Upper lobe of left lung (tissue), 6 donors: ENCODE measurements around the gene OR7A10. TPM values are rescaled to one million over a fixed set of nuclear protein-coding genes. Genes with fewer than 3 reads are reported as not detected.

ENCODE experiments used
- ATAC-seq, 2 donors: fragments of 200-7000 bp; cut with Tn5 transposase; one replicate each; pipeline ENCODE4 v1.9.1; 2022; ENCODE audit warnings: mild to moderate bottlenecking in 2 of 2, moderate library complexity in 2 of 2; ENCODE audit not compliant: low FRiP score in 2 of 2
- DNase-seq, 2 donors: peaks; one replicate each; pipeline ENCODE4 v3.0.0-alpha.2; 2019 to 2020
- H3K27ac ChIP-seq, 4 donors: fragments of 200-600 bp; sonication (generic); one replicate each; pipeline ENCODE4 v1.5.1; 2016 to 2019
- H3K27me3 ChIP-seq, 4 donors: fragments of 200-600 bp; sonication (generic); one replicate each; pipeline ENCODE4 v1.5.1; 2017 to 2019
- H3K36me3 ChIP-seq, 4 donors: fragments of 200-600 bp; sonication (generic); one replicate each; pipeline ENCODE4 v1.5.1; 2016 to 2019
- H3K4me1 ChIP-seq, 4 donors: fragments of 200-600 bp; sonication (generic); one replicate each; pipeline ENCODE4 v1.5.1; 2018 to 2019
- H3K4me3 ChIP-seq, 4 donors: fragments of 200-600 bp; sonication (generic); one replicate each; pipeline ENCODE4 v1.5.1; 2017 to 2019; ENCODE audit warnings: mild to moderate bottlenecking in 2 of 4, moderate library complexity in 1 of 4
- H3K9me3 ChIP-seq, 4 donors: fragments of 200-600 bp; sonication (generic); one replicate each; pipeline ENCODE4 v1.5.1; 2018 to 2019
- EP300 ChIP-seq, 4 donors: sonication (generic); formaldehyde crosslinking; IDR thresholded peaks; one replicate each; pipeline ENCODE4 v1.5.1; 2017; ENCODE audit warnings: antibody characterized with exemption in 4 of 4, control low read depth in 2 of 4
- POLR2A ChIP-seq, 4 donors: fragments of 450-650 bp; IDR thresholded peaks; one replicate each; pipeline ENCODE4 v1.5.1; 2016 to 2017; ENCODE audit warnings: antibody characterized with exemption in 4 of 4, mild to moderate bottlenecking in 2 of 4
- POLR2AphosphoS5 ChIP-seq, 2 donors: sonication (generic); formaldehyde crosslinking; IDR thresholded peaks; one replicate each; pipeline ENCODE4 v1.5.1; 2017; ENCODE audit warnings: antibody characterized with exemption in 2 of 2
- whole genome bisulfite sequencing, 2 donors: methylation state at CpG; one replicate each; pipeline ENCODE4 v1.1.5; 2017 to 2018; 5-methylcytosine and 5-hydroxymethylcytosine counted together
- total RNA-seq, 6 donors: library from RNA; depleted of rRNA in 4 of 6; stranded (reverse); fragments of >200 nt in 4 of 6; gene quantifications; one replicate each; pipeline versions ENCODE4 v1.1.0 to v1.2.1, GENCODE V29; 2016 to 2021
- TF ChIP-seq, protein P1 (sequence below), 6 experiments: fragments of 450-650 bp in 4 of 6; fragments of 200-600 bp in 2 of 6; sonication (generic) in 2 of 6; IDR thresholded peaks; one replicate each; pipeline ENCODE4 v1.5.1; 2016 to 2019; ENCODE audit warnings: antibody characterized with exemption in 6 of 6
- donor health status: DM: no; HTN: no; CAD: no; lungs with moderate emphysema.
- donor health status: DM: no; HTN: yes; CAD: no; lungs with severe emphysema.

Gene OR7A10
- total RNA-seq, 6 donors from 2014 or later = not detected

DNA sequence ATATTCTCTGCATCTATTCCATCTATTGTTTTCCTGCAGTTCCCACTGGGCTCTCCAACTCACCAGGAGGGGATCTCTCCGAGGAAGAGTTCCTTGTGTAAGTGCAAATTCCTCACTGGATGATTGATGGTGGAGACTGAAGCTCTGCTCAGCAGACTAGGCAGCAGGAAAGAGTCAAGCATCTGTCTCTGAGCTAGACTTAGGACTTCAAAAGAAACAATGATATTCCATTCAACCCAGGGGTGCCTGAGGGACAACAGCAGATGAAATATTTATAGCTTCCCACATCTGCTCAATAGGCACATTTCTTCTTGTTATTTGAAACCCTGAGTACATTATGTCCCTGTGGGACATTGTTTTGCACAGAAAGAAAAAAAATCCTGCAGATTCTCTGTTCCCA is 13.7 kb downstream of the OR7A10 start, which contains the start of the genes OR7A5 and OR7C1:
Gene OR7A5 (minus strand): TSS at position 175 of the 400 bp plus-strand sequence. CDS start 6,944 bp downstream, outside the sequence.
Gene OR7C1 (minus strand): TSS at position 175 of the 400 bp plus-strand sequence. CDS start 35,049 bp downstream, outside the sequence.
- no peak for ATAC-seq
- 19 to 29% methylated on average over 1 of the region's 1 CpG for WGBS, 2 donors
- Histone ChIP-seq H3K9me3 (no peaks in the 10 kb centered on the region), H3K27ac (no peak within 1 kb of the TSS), H3K36me3 (no peaks in the 10 kb centered on the region), H3K27me3 (no peaks in the 10 kb centered on the region), H3K4me3 (no peak within 1 kb of the TSS), H3K4me1 (no peaks in the 10 kb centered on the region)
- DNase-seq = no peak
- TF ChIP-seq, protein P1, sequence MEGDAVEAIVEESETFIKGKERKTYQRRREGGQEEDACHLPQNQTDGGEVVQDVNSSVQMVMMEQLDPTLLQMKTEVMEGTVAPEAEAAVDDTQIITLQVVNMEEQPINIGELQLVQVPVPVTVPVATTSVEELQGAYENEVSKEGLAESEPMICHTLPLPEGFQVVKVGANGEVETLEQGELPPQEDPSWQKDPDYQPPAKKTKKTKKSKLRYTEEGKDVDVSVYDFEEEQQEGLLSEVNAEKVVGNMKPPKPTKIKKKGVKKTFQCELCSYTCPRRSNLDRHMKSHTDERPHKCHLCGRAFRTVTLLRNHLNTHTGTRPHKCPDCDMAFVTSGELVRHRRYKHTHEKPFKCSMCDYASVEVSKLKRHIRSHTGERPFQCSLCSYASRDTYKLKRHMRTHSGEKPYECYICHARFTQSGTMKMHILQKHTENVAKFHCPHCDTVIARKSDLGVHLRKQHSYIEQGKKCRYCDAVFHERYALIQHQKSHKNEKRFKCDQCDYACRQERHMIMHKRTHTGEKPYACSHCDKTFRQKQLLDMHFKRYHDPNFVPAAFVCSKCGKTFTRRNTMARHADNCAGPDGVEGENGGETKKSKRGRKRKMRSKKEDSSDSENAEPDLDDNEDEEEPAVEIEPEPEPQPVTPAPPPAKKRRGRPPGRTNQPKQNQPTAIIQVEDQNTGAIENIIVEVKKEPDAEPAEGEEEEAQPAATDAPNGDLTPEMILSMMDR (IDR thresholded peaks at IDR 0.05) = no peak
- TF ChIP-seq POLR2A (IDR thresholded peaks at IDR 0.05) = no peak
- no peak for TF ChIP-seq POLR2AphosphoS5 (IDR thresholded peaks at IDR 0.05)
- no peak for TF ChIP-seq EP300 (IDR thresholded peaks at IDR 0.05)

DNA sequence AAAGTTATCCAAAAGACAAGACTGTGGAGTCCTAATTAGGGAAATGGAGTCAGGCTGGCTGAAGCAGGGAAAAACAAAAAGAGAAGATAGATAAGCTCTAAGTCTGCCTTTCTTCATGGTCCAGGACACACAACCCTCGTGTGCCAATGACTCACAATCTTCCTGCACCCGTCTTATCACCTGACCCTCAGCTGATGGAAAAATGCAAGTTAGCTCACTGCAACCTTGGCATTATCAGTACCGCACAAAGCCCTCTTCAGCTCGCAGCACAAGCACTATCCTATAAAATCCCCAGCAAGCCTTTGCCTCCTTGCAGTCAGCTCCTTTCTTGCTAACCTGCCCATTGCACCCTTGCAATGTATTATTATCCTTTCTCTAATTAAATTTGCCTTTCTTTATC is 18.0 kb downstream of the OR7A10 start:
- ATAC-seq = no peak
- no peaks in the 10 kb centered on the region for H3K36me3 ChIP-seq
- H3K4me3 ChIP-seq = no peak overlapping the region
- 69 to 72% methylated on average over 4 of the region's 4 CpGs for WGBS, 2 donors
- TF ChIP-seq, protein P1 (IDR thresholded peaks at IDR 0.05) = no peak
- TF ChIP-seq POLR2AphosphoS5 (IDR thresholded peaks at IDR 0.05) (no peak), EP300 (IDR thresholded peaks at IDR 0.05) (no peak), POLR2A (IDR thresholded peaks at IDR 0.05) (no peak)
- no peaks in the 10 kb centered on the region for H3K9me3 ChIP-seq
- H3K27ac ChIP-seq = no peak overlapping the region
- no peaks in the 10 kb centered on the region for H3K27me3 ChIP-seq
- DNase-seq = no peak
- H3K4me1 ChIP-seq = no peaks in the 10 kb centered on the region

DNA sequence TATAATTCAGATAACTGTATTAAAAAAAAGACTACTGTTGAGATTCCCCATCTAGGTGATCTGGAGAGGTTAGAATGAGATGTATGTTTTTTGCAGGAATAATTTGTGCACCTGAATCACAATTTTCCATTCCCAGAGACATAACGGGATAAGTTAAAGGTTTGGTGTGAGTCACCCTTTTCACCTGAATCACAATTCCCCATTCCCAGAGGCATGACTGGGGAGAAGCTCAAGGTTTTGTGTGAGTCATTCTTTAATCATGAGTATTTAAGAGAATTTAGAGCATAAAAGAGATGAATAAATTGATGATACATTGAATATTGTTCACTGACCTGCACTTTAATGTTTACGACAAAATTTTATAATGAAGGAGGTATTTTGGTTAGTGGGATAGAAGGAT is 22.7 kb downstream of the OR7A10 start:
- 86 to 95% methylated on average over 2 of the region's 2 CpGs for WGBS, 2 donors
- no peak for DNase-seq
- ATAC-seq = no peak
- Histone ChIP-seq H3K36me3 (no peaks in the 10 kb centered on the region), H3K4me1 (no peaks in the 10 kb centered on the region), H3K27ac (no peak overlapping the region), H3K27me3 (no peaks in the 10 kb centered on the region), H3K4me3 (no peak overlapping the region), H3K9me3 (no peaks in the 10 kb centered on the region)
- TF ChIP-seq POLR2AphosphoS5 (IDR thresholded peaks at IDR 0.05) (no peak), EP300 (IDR thresholded peaks at IDR 0.05) (no peak), POLR2A (IDR thresholded peaks at IDR 0.05) (no peak)
- TF ChIP-seq, protein P1 (IDR thresholded peaks at IDR 0.05) = no peak

DNA sequence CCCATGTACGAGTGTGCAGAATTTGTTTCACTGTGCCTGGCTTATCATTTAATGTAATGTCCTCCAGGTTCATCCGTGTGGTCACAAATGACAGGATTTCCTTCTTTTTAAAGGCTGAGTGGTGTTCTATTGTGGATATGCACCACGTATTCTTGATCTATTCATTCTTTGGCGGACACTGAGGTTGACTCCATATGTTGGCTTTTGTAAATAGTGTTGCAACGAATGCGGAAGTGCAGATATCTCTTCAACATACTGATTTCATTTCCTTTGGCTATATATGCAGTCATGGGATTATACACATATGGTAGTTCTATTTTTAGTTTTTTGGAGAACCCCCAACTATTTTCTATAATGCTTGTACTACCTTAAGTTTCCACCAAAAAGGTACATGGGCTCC is 26.8 kb downstream of the OR7A10 start:
- Histone ChIP-seq H3K9me3 (no peaks in the 10 kb centered on the region), H3K27me3 (no peaks in the 10 kb centered on the region), H3K36me3 (no peaks in the 10 kb centered on the region), H3K4me3 (no peak overlapping the region), H3K27ac (no peak overlapping the region), H3K4me1 (no peaks in the 10 kb centered on the region)
- TF ChIP-seq POLR2AphosphoS5 (IDR thresholded peaks at IDR 0.05) = no peak
- TF ChIP-seq POLR2A (IDR thresholded peaks at IDR 0.05) = no peak
- TF ChIP-seq, protein P1 (IDR thresholded peaks at IDR 0.05) = no peak
- TF ChIP-seq EP300 (IDR thresholded peaks at IDR 0.05) = no peak
- 38 to 58% methylated on average over 6 of the region's 6 CpGs for WGBS, 2 donors
- DNase-seq = no peak
- no peak for ATAC-seq

DNA sequence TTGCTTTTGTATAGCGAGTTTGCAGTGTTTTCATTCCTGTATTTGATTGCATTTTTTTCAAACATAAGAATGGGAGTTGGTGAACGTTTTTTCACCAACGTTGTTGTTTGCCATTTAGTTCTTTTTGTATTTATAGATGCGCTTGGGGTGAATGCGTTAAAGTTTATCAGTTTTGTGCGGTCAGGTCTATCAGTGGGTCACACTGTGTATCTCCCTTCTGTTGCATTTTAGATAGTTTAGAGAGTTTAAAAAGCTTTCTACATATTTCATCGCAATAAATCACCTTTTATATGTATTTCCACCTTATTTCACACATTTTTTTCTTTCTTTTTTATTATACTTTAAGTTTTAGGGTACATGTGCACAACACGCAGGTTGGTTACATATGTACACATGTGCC is 30.1 kb downstream of the OR7A10 start:
- Histone ChIP-seq H3K27me3 (no peaks in the 10 kb centered on the region), H3K27ac (no peak overlapping the region), H3K36me3 (no peaks in the 10 kb centered on the region), H3K9me3 (no peaks in the 10 kb centered on the region), H3K4me3 (no peak overlapping the region), H3K4me1 (no peaks in the 10 kb centered on the region)
- 77 to 78% methylated on average over 8 of the region's 8 CpGs for WGBS, 2 donors
- ATAC-seq (no peak), DNase-seq (no peak)
- TF ChIP-seq EP300 (IDR thresholded peaks at IDR 0.05) (no peak), POLR2A (IDR thresholded peaks at IDR 0.05) (no peak), POLR2AphosphoS5 (IDR thresholded peaks at IDR 0.05) (no peak)
- TF ChIP-seq, protein P1 (IDR thresholded peaks at IDR 0.05) = no peak
